Epithelial cell of proximal tubule (primary cell): ENCODE data around the gene INPP4A. TPM values are rescaled to one million over a fixed set of nuclear protein-coding genes. Genes with fewer than 3 reads are reported as not detected.

ENCODE experiments used
- DNase-seq: peaks from one replicate; pipeline ENCODE4 v3.0.0-alpha.2; 2011; ENCODE audit warnings: low read depth
- H3K4me3 ChIP-seq: 2 replicates; pipeline ENCODE4 v1.5.1; 2011; ENCODE audit warnings: low read depth, mild to moderate bottlenecking, low read length
- total RNA-seq: library from RNA; depleted of rRNA; stranded (reverse); fragments of >200 nt; gene quantifications from 2 replicates; pipeline ENCODE4 v1.2.3, GENCODE V29; 2015
- TF ChIP-seq, protein P1 (sequence below): conservative IDR thresholded peaks from 2 replicates; pipeline ENCODE4 v1.5.1; 2012; ENCODE audit warnings: low read depth, mild to moderate bottlenecking, low read length

The INPP4A gene
- total RNA-seq, 1 donor from 2014 or later: 12.2 TPM

DNA sequence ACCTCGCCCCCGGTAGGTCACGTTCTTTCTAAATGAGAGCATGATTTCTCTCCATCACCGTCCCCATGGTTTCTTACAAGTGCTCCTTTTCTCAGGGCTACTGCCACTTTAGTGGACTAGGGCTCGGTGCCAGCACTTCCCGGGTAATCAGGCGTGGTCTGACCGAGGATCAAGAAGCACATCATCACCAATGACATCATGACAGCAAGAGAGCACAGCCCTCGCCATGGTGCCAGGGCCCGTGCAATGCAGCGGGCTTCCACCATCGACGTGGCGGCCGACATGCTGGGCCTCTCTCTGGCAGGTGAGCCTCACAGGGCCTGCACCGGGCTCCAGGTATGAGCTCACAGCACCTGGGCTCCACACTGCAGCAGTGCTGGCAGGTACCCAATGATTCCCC, 75.2 kb downstream of the INPP4A start:
- DNase-seq: no peak
- H3K4me3 ChIP-seq: no peak overlapping the region
- TF ChIP-seq, protein P1, sequence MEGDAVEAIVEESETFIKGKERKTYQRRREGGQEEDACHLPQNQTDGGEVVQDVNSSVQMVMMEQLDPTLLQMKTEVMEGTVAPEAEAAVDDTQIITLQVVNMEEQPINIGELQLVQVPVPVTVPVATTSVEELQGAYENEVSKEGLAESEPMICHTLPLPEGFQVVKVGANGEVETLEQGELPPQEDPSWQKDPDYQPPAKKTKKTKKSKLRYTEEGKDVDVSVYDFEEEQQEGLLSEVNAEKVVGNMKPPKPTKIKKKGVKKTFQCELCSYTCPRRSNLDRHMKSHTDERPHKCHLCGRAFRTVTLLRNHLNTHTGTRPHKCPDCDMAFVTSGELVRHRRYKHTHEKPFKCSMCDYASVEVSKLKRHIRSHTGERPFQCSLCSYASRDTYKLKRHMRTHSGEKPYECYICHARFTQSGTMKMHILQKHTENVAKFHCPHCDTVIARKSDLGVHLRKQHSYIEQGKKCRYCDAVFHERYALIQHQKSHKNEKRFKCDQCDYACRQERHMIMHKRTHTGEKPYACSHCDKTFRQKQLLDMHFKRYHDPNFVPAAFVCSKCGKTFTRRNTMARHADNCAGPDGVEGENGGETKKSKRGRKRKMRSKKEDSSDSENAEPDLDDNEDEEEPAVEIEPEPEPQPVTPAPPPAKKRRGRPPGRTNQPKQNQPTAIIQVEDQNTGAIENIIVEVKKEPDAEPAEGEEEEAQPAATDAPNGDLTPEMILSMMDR: no peak

DNA sequence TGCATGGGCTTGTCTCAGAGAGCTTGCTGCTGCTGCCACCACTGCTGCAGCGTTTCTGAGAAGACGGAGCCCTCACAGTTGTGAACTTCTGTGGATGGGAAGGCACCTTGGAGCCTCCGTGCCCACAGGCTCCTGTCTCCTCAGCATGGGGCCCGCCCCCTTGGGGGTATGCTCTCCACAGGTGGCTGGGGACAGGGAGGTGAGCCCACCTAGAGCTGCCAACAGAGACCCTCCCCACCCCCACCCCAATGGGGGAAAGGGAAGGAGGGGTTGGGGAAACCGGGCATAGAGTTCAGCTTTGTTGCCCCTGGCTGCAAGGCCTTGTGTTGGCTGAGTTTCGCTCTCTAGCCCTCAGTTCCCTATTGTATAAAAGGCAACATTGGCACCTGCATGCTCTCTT, 76.1 kb downstream of the INPP4A start:
- TF ChIP-seq, protein P1: no peak
- H3K4me3 ChIP-seq: no peak overlapping the region
- no peak for DNase-seq

DNA sequence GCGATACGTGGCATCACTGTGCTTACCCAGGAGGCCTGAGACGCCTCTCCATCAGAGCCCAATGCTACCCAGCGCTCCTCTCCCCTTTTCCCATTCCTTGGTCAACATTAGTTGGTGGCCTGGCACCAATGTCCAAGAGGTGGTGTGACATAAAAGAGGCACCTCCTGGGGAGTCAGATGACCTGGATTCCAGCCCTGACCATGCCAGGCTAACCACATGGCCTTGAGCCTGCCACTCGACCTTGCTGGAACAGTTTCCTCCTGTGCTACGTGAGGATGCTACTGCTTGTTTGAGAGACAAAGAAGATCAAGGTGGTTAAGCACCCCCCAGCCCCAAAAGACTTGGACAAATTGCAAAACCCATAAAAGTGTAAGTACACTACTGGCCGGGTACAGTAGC, 76.6 kb downstream of the INPP4A start:
- H3K4me3 ChIP-seq: no peak overlapping the region
- no peak for DNase-seq
- TF ChIP-seq, protein P1: no peak

DNA sequence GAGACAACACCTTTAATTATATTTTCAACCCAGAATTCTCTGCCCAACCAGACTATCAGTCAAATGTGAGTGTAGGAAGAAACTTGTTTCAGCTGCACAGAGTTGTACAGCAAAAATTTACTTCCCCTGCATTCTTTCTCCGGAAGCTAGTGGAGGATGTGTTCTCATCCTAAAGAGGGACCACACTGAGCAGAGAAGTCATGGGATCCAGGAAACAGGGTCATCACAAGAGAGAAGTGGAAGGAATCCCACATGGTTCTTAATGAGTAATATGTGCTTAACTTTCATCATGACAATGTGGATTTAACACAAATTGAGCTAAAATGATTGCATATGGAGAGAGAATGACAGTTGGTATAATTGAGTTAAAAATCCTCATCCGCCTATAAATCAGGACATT, 78.2 kb downstream of the INPP4A start:
- TF ChIP-seq, protein P1: no peak
- no peak overlapping the region for H3K4me3 ChIP-seq
- no peak for DNase-seq

DNA sequence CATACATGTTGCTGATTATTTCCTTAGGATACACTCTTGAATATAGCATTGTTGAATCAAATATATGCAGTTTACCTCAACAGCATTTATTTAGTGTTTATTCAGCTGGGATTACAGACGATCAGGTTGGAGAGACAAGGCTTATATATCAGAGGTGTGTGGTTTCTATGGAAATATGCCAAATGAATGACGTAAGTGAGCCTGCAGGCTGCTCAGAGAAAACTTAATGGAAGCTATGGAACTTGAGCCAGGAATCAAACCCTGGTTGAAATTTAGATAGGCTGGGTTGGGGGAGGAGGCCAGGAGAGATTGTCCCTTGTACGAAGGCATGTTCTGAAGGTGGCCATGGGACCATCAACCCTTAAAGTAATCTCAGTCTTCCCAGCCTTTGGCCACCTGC, 79.5 kb downstream of the INPP4A start:
- no peak overlapping the region for H3K4me3 ChIP-seq
- TF ChIP-seq, protein P1: no peak
- DNase-seq: no peak

DNA sequence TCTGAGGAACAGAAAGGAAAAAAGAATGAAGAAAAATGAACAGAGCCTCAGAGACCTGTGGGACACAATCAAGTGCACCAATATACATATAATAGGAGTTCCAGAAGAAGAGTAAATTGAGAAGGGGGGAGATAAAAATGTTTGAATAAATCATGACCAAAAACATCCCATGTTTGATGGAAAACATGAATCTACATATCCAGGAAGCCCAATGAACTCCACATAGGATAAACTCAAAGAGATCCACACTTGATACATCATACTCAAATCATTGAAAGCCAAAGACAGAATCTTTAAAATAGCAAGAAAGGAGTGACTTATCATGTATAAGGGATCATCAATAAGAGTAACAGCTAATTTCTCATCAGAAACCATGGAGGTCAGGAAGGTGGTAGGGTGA, 83.7 kb downstream of the INPP4A start:
- DNase-seq: no peak
- no peak overlapping the region for H3K4me3 ChIP-seq
- TF ChIP-seq, protein P1: no peak

DNA sequence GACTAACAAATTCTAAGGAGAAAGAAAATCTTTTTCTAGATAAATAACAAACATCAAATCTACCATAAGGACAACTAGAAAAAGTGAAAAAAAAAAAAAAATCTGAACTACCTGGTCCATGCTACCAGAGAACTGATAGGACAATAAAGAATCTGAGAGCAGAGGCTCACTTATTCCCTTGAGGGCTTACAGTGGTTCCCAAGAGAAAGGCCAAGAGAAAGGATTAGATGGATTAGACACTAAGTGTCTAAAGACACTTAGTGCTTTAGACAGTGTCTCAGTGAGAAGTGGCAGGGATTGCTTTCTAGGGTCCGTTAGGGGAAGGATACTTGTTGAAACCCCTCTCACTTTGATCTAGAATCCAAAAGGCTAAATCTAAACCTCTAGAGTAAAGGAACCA, 85.5 kb downstream of the INPP4A start:
- TF ChIP-seq, protein P1: no peak
- no peak for DNase-seq
- H3K4me3 ChIP-seq: no peak overlapping the region
